Loucy (cell line): ENCODE data around the gene CABP4.

Experiments used
- CTCF ChIP-seq: fragments of 200-600 bp; sonication (generic); conservative IDR thresholded peaks from 2 replicates; pipeline ENCODE4 v1.5.1; 2014; ENCODE audit warnings: mild to moderate bottlenecking, antibody characterized with exemption, low read length
- EZH2phosphoT487 ChIP-seq: fragments of 200-600 bp; IDR thresholded peaks from 2 replicates; pipeline ENCODE4 v1.6.1; 2018; ENCODE audit warnings: antibody characterized with exemption, mild to moderate bottlenecking, moderate library complexity, borderline replicate concordance

GRCh38 chr11:67433536-67434394 is 21.4 kb upstream of the CABP4 start:
- TF ChIP-seq CTCF = no peak
- TF ChIP-seq EZH2phosphoT487 = no peak
